GM12875 (cell line): ENCODE measurements around the gene STAT3.

Experiments used
- H3K4me3 ChIP-seq: one replicate; pipeline ENCODE4 v1.5.1; 2011; ENCODE audit warnings: low read depth, low read length, control low read depth
- CTCF ChIP-seq: IDR thresholded peaks from 2 replicates; pipeline ENCODE4 v1.5.1; 2011; ENCODE audit warnings: low read depth, mild to moderate bottlenecking, control low read depth, inconsistent platforms, low read length, moderate library complexity, borderline replicate concordance; ENCODE audit not compliant: insufficient read depth

Gene STAT3

GRCh38 chr17:42291129-42291528 is 97.1 kb downstream of the STAT3 start:
- no peak for TF ChIP-seq CTCF
- no peak overlapping the region for H3K4me3 ChIP-seq

DNA sequence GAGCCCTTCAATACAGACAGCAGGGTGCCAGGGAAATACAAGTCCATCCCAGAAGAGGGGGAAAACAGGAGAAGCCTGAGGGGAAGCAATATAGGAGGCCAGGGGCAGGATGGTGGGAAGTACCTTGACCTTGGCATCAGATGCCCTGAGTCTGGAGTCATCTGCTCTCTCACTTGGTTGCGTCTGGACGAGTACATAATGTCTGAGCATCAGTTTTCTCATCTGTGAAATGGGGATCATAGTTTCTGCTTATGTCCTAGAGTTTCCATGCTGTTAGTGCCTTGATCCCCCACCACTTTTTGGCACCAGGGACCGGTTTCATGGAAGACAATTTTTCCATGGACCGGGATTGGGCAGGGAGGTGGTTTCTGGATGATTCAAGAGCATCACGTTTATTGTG is 97.7 kb downstream of the STAT3 start:
- no peak for TF ChIP-seq CTCF
- H3K4me3 ChIP-seq: no peak overlapping the region

DNA sequence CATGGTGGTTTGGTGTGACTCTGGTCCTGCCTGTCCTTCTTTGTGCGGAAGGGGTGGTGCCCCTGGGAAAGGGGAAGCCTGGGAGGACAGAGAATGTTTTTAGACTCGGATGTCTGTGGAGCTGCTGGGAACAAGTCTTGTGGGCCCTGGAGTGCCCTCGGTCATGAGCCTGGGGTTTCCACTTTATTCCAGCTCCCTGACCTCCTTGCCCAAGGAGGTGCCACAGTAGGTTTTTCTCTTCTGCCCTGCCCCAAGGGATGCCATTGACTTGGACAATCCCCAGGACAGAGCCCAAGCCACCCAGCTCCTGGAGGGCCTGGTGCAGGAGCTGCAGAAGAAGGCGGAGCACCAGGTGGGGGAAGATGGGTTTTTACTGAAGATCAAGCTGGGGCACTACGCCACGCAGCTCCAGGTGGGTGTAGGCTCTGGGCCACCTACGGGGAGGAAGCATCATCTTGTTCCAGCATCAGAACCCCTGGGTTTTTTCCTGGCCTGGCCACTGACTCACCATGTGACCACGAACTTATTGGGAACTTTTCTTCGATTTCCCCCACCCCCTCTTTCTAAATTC is 98.5 kb downstream of the STAT3 start:
- TF ChIP-seq CTCF: no peak
- peak overlapping the region; percentile 79 for H3K4me3 ChIP-seq

DNA sequence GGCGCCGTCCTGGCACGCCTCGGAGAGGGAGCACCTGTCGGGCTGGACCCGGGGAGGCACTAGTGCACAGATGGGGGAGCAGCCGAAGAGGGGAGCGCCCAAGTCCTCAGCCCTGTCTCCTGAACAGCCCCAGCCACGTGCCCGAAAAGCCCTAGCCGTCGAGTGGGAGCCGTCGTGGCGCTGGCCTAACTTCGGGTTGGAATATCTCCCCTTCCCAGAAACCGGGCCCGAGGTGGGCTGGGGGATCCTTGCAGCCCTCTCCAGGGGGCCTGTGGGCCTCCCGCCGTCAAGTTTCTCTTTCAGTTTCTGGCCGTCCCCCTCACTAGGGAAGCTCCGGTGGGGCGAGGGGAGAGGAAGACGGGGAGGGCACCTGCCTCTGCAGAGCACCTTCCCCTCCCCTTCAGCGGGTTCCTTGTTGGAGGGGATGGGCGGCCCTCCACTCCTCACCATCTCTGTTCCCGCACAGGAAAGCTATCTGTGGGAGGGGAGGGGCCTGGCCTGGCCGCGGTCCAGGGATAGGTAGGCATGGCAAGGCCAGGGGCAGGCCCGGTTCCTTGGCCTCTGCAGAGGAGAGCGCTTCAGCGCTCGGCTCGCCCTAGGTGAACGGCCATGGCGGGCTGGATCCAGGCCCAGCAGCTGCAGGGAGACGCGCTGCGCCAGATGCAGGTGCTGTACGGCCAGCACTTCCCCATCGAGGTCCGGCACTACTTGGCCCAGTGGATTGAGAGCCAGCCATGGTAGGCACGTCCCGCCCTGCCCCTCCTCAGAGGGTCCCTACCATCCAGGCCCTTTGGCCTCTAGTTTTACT is 99.2 kb downstream of the STAT3 start:
- no peak for TF ChIP-seq CTCF

DNA sequence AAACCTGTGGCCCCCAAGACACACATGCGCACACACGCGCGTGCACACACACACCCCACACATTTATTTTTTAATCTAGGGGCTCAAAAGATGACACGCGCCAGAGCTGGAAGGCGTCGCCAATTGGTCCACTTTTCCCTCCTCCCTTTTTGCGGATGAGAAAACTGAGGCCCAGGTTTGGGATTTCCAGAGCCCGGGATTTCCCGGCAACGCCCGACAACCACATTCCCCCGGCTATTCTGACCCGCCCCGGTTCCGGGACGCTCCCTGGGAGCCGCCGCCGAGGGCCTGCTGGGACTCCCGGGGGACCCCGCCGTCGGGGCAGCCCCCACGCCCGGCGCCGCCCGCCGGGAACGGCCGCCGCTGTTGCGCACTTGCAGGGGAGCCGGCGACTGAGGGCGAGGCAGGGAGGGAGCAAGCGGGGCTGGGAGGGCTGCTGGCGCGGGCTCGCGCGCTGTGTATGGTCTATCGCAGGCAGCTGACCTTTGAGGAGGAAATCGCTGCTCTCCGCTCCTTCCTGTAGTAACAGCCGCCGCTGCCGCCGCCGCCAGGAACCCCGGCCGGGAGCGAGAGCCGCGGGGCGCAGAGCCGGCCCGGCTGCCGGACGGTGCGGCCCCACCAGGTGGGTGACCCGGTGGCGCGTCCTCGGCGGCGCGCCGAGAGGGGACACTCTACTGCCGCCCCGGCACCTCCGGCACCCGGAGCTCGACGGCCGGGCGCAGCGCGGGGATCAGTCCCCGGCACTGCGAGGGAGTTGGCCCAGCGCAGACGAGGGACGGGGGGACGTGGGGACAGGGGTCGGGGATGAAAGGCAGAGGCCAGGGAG is 100.1 kb downstream of the STAT3 start, which contains the start of gene STAT5A:
Gene STAT5A (plus strand): TSS at position 522 of the 826 bp plus-strand sequence. CDS start 914 bp downstream, outside the sequence.
- TF ChIP-seq CTCF: no peak
- H3K4me3 ChIP-seq: peak within 1 kb of the TSS; percentile 79

More for the DNA sequence above, 99.2 kb downstream of the STAT3 start:
- peak overlapping the region; percentile 79 for H3K4me3 ChIP-seq

GRCh38 chr17:42287305-42287976 is 100.8 kb downstream of the STAT3 start:
- H3K4me3 ChIP-seq: peak overlapping the region; percentile 79
- no peak for TF ChIP-seq CTCF
